OCI-LY1 (cell line): ENCODE results near the gene CIDEB.

ENCODE experiments used
- CTCF ChIP-seq: fragments of 200-600 bp; sonication (generic), shearing (Covaris generic); IDR thresholded peaks from 2 replicates; pipeline ENCODE4 v1.5.1; 2017; ENCODE audit warnings: mild to moderate bottlenecking, antibody characterized with exemption, low read length, moderate library complexity, mixed read lengths
- EZH2 ChIP-seq: fragments of 200-600 bp; sonication (generic), shearing (Covaris generic); IDR thresholded peaks from 2 replicates; pipeline ENCODE4 v1.8.0; 2017; ENCODE audit warnings: borderline replicate concordance, mixed run types, mild to moderate bottlenecking, antibody characterized with exemption, low read length, moderate library complexity, mixed read lengths

GRCh38 chr14:24255931-24256711, 51.7 kb downstream of the CIDEB start:
- TF ChIP-seq CTCF = no peak
- TF ChIP-seq EZH2 = no peak
